LNCAP (cell line): ENCODE data around the gene ZNF780A.

Source experiments
- TF ChIP-seq, protein P1 (sequence below): fragments of 450-650 bp; IDR thresholded peaks from 2 replicates; pipeline ENCODE4 v1.5.1; 2017; ENCODE audit warnings: mild to moderate bottlenecking

Gene ZNF780A

DNA sequence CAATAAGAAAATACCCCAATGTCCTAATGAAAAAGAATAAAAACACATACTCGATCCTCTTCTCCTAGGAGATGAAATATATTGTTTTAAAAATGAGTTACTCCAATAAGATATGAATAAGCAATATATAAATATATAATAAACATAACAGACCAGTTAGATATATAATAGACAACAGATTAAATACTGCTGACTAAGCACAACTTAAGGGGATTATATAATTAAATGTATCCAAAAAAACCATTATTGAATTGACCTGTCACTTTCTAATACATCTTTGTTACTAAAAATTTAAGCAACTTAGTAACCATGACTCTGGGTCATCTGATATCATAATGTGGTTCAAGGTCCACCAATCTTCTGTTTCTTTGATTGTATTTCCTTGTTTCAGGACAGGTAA, 20.7 kb downstream of the ZNF780A start:
- TF ChIP-seq, protein P1, sequence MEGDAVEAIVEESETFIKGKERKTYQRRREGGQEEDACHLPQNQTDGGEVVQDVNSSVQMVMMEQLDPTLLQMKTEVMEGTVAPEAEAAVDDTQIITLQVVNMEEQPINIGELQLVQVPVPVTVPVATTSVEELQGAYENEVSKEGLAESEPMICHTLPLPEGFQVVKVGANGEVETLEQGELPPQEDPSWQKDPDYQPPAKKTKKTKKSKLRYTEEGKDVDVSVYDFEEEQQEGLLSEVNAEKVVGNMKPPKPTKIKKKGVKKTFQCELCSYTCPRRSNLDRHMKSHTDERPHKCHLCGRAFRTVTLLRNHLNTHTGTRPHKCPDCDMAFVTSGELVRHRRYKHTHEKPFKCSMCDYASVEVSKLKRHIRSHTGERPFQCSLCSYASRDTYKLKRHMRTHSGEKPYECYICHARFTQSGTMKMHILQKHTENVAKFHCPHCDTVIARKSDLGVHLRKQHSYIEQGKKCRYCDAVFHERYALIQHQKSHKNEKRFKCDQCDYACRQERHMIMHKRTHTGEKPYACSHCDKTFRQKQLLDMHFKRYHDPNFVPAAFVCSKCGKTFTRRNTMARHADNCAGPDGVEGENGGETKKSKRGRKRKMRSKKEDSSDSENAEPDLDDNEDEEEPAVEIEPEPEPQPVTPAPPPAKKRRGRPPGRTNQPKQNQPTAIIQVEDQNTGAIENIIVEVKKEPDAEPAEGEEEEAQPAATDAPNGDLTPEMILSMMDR, result no peak

- TF ChIP-seq, protein P1, result no peak
Observed at GRCh38 chr19:40059624-40060023, 31.1 kb downstream of the ZNF780A start.

GRCh38 chr19:40057166-40057565, 33.6 kb downstream of the ZNF780A start:
- TF ChIP-seq, protein P1, result no peak

DNA sequence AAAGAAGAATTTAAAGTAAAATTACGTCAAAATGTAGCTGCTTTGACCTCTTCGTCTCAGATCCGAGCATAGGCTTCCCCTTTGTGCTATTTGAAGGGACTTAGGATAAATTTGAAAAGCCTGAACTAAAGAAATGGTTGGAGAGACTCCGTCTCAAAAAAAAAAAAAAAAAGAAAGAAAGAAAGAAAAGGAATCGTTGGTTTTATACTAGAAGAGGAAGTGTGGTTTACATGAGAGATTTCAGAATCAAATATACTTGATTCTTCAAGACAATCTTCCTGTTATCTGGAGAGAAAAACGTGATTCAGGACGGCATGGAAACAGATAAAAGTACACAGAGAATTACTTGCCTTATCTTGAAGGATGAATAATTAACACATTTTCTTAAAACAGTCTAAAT, 34.2 kb downstream of the ZNF780A start:
- TF ChIP-seq, protein P1, result no peak

- TF ChIP-seq, protein P1, result no peak
Observed at GRCh38 chr19:40055832-40056504, 34.8 kb downstream of the ZNF780A start, which contains the start of gene ZNF780B. Gene ZNF780B, minus strand, starts transcription at chr19:40056231. Its CDS starts 5,899 bp downstream, at chr19:40050332.

DNA sequence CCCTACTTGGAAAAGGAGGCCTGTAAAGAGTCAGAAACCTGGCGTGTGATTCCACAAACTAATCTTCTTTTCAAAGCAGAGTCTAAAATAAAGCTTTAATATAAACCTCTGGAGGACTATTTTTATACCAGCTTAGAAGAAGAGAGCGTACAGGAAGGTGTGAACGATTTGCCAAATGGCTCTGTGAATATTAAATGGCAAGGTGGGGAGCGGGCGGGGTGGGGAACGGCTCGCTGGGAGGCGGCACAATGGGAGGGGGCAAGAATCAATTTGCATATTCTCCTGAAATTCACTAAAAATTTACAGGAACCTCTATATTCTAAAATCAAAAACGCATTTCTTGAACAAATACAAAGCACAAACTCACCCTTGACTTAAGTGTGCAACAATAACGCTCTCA, 35.7 kb downstream of the ZNF780A start:
- TF ChIP-seq, protein P1, result no peak

DNA sequence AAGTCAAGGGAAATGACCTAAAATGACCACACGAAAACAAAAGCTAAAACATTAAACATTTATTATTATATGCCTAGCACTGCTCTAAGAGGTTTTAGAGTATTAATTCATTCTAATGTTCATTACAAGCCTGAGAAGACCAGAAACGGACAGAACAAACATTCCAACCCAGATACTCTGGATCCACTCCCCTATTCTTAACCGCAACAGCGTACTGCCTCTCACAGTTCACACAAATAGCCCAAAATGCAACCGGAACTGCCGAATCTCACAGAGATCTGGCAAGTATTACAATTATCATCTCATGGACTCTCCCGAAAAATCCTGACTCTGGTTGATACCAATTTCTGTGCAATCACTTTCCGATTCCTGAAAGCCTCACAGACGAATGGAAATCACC, 36.1 kb downstream of the ZNF780A start:
- TF ChIP-seq, protein P1, result no peak

GRCh38 chr19:40053491-40053890, 37.3 kb downstream of the ZNF780A start:
- TF ChIP-seq, protein P1, result no peak
